ENCODE results near the gene PIGL. TPM values are rescaled to one million over a fixed set of nuclear protein-coding genes. Genes with fewer than 3 reads are reported as not detected.
A peak's percentile ranks its signal among the peaks of the same experiment; 100 is the strongest.

The PIGL gene
- total RNA-seq, 1 donor, result 23.3 TPM

DNA sequence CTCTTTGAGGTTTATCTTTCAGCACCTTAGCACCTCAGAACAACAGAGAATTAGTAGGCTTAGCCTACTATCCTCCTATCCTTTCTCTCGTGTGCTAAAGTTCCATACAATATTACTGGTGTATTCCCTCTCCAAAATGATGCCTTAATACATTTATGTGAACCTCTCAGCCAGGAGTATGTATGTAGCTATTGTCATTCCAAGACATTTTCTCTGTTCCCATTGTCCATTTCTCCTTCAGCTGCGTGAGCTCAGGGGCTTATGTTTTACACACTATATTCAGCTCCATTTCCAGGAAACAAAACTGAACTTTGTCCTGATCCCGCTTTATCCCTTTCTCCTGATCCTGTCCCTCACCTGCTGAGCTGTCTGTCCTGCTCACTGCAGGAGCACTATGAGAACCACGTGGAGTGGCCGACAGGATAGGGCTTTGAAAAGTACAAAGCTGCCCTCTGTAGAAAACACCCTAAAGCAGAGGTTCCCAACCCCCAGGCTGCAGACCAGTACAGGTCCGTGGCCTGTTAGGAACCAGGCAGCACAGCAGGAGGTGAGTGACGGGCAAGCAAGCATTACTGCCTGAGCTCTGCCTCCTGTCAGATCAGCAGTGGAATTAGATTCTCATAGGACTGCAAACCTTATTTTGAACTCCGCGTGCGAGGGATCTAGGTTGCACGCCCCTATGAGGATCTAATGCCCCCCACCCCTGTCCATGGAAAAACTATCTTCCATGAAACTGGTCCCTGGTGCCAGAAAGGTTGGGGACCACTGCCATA lies 80.5 kb downstream of the PIGL start:
- TF ChIP-seq, protein P1, sequence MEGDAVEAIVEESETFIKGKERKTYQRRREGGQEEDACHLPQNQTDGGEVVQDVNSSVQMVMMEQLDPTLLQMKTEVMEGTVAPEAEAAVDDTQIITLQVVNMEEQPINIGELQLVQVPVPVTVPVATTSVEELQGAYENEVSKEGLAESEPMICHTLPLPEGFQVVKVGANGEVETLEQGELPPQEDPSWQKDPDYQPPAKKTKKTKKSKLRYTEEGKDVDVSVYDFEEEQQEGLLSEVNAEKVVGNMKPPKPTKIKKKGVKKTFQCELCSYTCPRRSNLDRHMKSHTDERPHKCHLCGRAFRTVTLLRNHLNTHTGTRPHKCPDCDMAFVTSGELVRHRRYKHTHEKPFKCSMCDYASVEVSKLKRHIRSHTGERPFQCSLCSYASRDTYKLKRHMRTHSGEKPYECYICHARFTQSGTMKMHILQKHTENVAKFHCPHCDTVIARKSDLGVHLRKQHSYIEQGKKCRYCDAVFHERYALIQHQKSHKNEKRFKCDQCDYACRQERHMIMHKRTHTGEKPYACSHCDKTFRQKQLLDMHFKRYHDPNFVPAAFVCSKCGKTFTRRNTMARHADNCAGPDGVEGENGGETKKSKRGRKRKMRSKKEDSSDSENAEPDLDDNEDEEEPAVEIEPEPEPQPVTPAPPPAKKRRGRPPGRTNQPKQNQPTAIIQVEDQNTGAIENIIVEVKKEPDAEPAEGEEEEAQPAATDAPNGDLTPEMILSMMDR (IDR thresholded peaks at IDR 0.05; ENCODE audit: insufficient read depth, low read length), result no peak
- DNase-seq (ENCODE audit: low read depth), result no peak

DNA sequence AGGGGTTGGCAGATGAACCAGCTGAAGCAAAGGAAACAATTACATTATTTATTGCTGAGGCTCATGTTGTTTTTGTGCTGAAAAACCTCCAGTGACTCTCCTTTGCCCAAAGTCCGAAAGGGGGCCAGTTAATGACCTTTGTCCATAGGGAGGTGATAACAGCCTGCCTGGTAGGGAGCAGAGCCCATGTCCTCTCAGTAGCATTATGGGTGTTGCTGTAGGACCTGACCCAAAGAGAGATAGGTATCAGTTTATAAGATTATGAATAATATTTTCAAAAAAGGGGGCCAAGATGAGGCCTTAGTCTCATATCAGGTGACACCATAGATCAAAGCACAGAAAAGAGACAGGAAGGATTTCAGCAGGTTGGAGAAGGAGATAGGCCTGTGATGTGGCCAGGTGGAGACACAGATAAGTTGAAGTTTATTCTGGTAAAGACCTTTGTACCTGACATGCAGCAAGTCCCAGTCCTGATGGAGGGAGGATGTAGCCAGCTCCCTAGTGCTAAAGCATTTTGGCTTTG lies 81.2 kb downstream of the PIGL start:
- DNase-seq (ENCODE audit: low read depth), result no peak
- H3K4me3 ChIP-seq (ENCODE audit: low read depth, low read length), result no peak overlapping the region
- TF ChIP-seq, protein P1 (IDR thresholded peaks at IDR 0.05; ENCODE audit: insufficient read depth, low read length), result no peak

More for the DNA sequence above, 80.5 kb downstream of the PIGL start:
- H3K4me3 ChIP-seq (ENCODE audit: low read depth, low read length), result no peak overlapping the region

DNA sequence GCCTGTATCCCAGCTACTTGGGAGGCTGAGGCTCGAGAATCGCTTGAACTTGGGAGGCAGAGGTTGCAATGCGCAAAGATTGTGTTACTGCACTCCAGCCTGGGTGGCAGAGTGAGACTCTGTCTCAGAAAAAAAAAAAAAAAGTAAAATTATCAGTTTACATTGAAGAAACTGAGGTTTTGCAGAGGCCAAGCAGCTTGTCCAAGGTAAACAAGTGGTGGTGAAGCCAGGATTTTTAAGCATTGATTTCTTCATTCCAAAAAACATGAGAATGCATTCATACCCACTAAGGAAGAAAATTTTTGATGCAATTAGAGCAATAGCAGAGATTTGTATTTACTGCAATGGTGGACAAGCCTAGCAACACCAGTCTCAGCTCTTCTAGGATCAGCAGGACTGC lies 83.5 kb downstream of the PIGL start:
- H3K4me3 ChIP-seq (ENCODE audit: low read depth, low read length), result no peak overlapping the region
- TF ChIP-seq, protein P1 (IDR thresholded peaks at IDR 0.05; ENCODE audit: insufficient read depth, low read length), result no peak
- no peak for DNase-seq (ENCODE audit: low read depth)

DNA sequence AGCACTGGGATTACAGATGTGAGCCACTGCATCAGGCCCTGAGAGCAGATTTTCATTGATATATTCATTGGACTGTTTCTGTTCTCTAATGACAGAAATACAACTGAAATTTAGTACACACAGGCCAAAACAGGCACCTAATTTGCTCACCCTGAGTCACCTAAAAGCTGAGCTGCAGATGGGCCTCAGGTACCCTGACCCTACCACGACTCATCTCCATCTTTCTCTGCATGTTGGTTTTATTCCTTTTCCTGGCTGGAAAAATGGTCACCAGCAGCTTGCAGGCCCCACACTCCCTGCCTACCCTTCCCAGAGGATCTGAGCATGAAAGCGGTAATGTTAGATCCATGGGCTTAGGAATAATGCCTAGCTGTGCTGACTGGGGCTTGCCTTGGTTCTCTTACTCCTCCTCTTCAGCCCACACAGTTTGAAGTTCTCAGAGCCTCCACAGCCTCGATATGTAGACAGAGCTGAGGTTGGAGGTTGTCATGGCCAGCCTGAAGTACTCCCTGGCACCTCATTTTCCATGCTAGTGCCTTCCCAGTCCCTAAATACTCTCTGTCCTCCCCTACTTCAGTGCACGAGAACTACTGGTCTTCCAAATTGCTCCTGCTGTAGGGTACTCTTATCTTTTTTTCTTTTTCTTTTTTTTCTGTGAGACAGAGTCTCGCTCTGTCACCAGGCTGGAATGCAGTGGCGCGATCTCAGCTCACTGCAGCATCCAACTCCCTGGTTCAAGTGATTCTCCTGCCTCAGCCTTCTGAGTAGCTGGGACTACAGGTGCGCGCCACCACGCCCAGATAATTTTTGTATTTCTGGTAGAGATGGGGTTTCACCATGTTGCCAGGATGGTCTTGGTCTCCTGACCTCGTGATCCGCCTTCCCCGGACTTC lies 85.2 kb downstream of the PIGL start:
- DNase-seq (ENCODE audit: low read depth), result no peak
- TF ChIP-seq, protein P1 (IDR thresholded peaks at IDR 0.05; ENCODE audit: insufficient read depth, low read length), result no peak
- no peak overlapping the region for H3K4me3 ChIP-seq (ENCODE audit: low read depth, low read length)

DNA sequence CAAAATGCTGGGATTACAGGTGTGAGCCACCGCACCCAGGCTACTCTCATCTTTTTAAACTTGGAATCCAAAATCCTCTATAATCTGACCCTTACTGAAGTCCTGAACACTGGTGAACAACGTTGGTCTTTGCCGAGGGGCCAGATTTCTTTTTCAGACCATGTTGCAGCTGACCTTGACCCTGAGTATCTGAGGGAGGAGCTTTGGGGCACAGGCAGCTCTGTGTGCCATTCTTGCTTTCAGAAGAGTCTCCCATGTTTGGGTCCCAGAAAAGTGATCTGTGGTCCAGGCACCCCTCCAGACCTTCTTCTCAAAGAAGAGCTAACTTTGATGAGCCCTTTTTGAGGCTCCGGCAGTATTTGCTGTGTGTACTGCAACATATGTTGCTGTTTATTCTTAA lies 85.8 kb downstream of the PIGL start:
- no peak overlapping the region for H3K4me3 ChIP-seq (ENCODE audit: low read depth, low read length)

DNA sequence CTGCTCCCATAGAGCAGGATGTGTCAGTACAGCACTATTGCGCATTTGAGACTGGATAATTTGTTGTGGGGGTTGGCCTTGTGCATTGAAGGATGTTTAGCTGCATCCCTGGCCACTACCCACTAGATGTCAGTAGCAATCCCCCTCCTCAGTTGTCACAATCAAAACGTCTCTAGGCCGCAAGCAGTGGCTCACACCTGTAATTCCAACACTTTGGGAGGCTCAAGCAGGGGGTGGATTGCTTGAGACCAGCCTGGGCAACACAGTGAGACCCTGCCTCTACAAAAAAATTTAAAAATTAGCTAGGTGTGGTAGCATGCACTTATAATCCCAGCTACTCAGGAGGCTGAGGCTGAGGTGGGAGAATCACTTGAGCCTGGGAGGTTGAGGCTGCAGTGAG lies 87.8 kb downstream of the PIGL start:
- TF ChIP-seq, protein P1 (IDR thresholded peaks at IDR 0.05; ENCODE audit: insufficient read depth, low read length), result peak; percentile 46
- DNase-seq (ENCODE audit: low read depth), result peak; percentile 15
- H3K4me3 ChIP-seq (ENCODE audit: low read depth, low read length), result no peak overlapping the region

More for the DNA sequence above, 85.8 kb downstream of the PIGL start:
- TF ChIP-seq, protein P1 (IDR thresholded peaks at IDR 0.05; ENCODE audit: insufficient read depth, low read length), result no peak
- DNase-seq (ENCODE audit: low read depth), result no peak

Measured in fibroblast of the aortic adventitia (primary cell).